Keratinocyte (primary cell): ENCODE results near the gene NCOA6. TPM values are rescaled to one million over a fixed set of nuclear protein-coding genes. Genes with fewer than 3 reads are reported as not detected.

Experiments
- DNase-seq: peaks from one replicate; pipeline ENCODE4 v3.0.0-alpha.2; 2011; ENCODE audit warnings: low read depth, missing footprints, low spot score
- FAIRE-seq: peaks from 2 replicates; lab custom pipeline; 2011; peaks lifted over from hg19 to GRCh38; lab: Jason Lieb, UNC
- H2AFZ ChIP-seq: 2 replicates; pipeline ENCODE4 v1.6.0; 2012; ENCODE audit warnings: low read length, control low read depth, inconsistent platforms; ENCODE audit not compliant: control insufficient read depth
- H3K27ac ChIP-seq: 2 replicates; pipeline ENCODE4 v1.5.1; 2011; ENCODE audit warnings: low read length; ENCODE audit not compliant: control insufficient read depth, insufficient read depth
- H3K27me3 ChIP-seq: 3 replicates; pipeline ENCODE4 v1.6.0; 2011; ENCODE audit warnings: low read length; ENCODE audit not compliant: control insufficient read depth, insufficient read depth; ENCODE audit errors: extremely low read depth
- H3K36me3 ChIP-seq, 2 experiments: 2 replicates in 1 of 2; 3 replicates in 1 of 2; pipeline ENCODE4 v1.5.1; 2011; ENCODE audit warnings: low read length in 2 of 2, mild to moderate bottlenecking in 1 of 2; ENCODE audit not compliant: control insufficient read depth in 2 of 2, insufficient read depth in 2 of 2; ENCODE audit errors: extremely low read depth in 1 of 2
- H3K4me1 ChIP-seq: 3 replicates; pipeline ENCODE4 v1.5.1; 2011; ENCODE audit warnings: low read length; ENCODE audit not compliant: control insufficient read depth, insufficient read depth; ENCODE audit errors: extremely low read depth
- H3K4me2 ChIP-seq: 3 replicates; pipeline ENCODE4 v1.6.0; 2011; ENCODE audit warnings: low read depth, low read length; ENCODE audit not compliant: control insufficient read depth, insufficient read depth; ENCODE audit errors: extremely low read depth
- H3K4me3 ChIP-seq, 3 experiments: fragments of 200-600 bp in 1 of 3; sonication (generic) in 1 of 3; 2 replicates in 2 of 3; 3 replicates in 1 of 3; pipeline ENCODE4 v1.5.1; 2011 to 2016; ENCODE audit warnings: low read length in 3 of 3, mild to moderate bottlenecking in 3 of 3, control low read depth in 2 of 3, inconsistent platforms in 1 of 3, low read depth in 1 of 3, mixed read lengths in 1 of 3, mixed run types in 1 of 3, moderate library complexity in 1 of 3; ENCODE audit not compliant: control insufficient read depth in 2 of 3, insufficient read depth in 2 of 3; ENCODE audit errors: extremely low read depth in 1 of 3
- H3K79me2 ChIP-seq: 2 replicates; pipeline ENCODE4 v1.6.0; 2012; ENCODE audit warnings: low read length; ENCODE audit not compliant: control insufficient read depth, insufficient read depth
- H3K9ac ChIP-seq: 3 replicates; pipeline ENCODE4 v1.6.0; 2011; ENCODE audit warnings: low read length; ENCODE audit not compliant: control insufficient read depth, insufficient read depth; ENCODE audit errors: extremely low read depth
- H3K9me1 ChIP-seq: 3 replicates; pipeline ENCODE4 v1.6.0; 2011; ENCODE audit warnings: low read length; ENCODE audit not compliant: control insufficient read depth, insufficient read depth; ENCODE audit errors: extremely low read depth
- H3K9me3 ChIP-seq: 2 replicates; pipeline ENCODE4 v1.5.1; 2012; ENCODE audit warnings: low read depth, low read length; ENCODE audit not compliant: control insufficient read depth
- H4K20me1 ChIP-seq: 3 replicates; pipeline ENCODE4 v1.6.0; 2011; ENCODE audit warnings: low read length; ENCODE audit not compliant: control insufficient read depth, insufficient read depth; ENCODE audit errors: extremely low read depth
- CTCF ChIP-seq, 3 experiments: IDR thresholded peaks in 1 of 3; conservative IDR thresholded peaks in 1 of 3; optimal IDR thresholded peaks in 1 of 3; 2 replicates in 2 of 3; 3 replicates in 1 of 3; pipeline versions ENCODE3 to v1.5.1; 2011; ENCODE audit warnings: low read length in 3 of 3, mild to moderate bottlenecking in 3 of 3, moderate library complexity in 2 of 3, control low read depth in 1 of 3, inconsistent platforms in 1 of 3; ENCODE audit not compliant: insufficient read depth in 2 of 3; ENCODE audit errors: extremely low read depth in 1 of 3
- EZH2 ChIP-seq: IDR thresholded peaks from one replicate; pipeline ENCODE4 v1.6.1; 2012; ENCODE audit warnings: inconsistent platforms, mild to moderate bottlenecking, low read length, moderate library complexity
- dilution Hi-C: fragments of 300-500 bp; cut with MboI; formaldehyde crosslinking; loops from one replicate; pipeline ENCODE4 v1.7.0; 2020; ENCODE audit warnings: low sequenced_read_pairs; ENCODE audit not compliant: extremely low pct_ligation_motif_present
- polyA plus RNA-seq, 5 experiments: library from polyadenylated mRNA; depleted of rRNA in 3 of 5; stranded (reverse) in 3 of 5; stranded (forward) in 1 of 5; unstranded in 1 of 5; fragments of >200 nt; gene quantifications; 1 replicate in 1 of 5; 2 replicates in 3 of 5; 3 replicates in 1 of 5; pipeline versions ENCODE4 v1.2.1 to v1.2.3, GENCODE V29; 2011 to 2012; ENCODE audit warnings: missing spikeins in 2 of 5, low read depth in 1 of 5, low replicate concordance in 1 of 5

Gene NCOA6
- polyA plus RNA-seq, 1 donor (not counting 4 experiments of a cell fraction or from before 2014, with no cell fraction given), result 13.3 TPM

DNA sequence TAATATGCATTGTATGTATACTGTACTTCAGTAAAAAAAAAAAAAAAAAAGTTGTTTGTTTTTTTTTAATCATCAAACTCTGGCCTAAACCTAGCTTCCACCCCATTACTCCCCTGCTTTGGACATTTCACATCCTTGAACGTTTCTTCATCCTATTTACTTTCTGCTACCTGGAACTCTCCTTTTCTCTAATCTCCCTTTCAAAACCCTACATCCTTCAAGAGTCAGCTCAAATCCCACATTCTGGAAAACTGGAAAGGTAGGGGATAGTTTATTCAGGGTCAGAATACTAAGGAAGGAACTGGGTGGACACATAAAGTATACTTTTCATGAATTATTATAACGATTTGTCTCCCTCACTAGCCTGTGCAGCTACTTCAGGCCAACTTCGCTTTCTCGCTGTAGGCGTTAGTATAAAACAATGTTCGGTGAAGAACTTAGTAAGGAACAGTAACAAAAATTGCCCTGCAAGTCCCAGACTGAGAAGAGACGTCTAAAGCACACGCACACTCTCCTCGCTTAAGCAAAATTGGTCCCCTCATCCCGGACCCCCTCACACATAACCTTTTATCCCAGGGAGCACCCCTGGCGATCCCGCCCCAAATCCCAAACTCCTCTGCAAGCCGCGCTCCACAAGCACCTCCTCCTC lies 149.3 kb downstream of the NCOA6 start:
- dilution Hi-C loops, result no loop called here
- no peaks in the 10 kb centered on the region for H3K36me3 ChIP-seq
- TF ChIP-seq EZH2 (no peak), CTCF (optimal IDR thresholded peaks at IDR 0.05 in 1 of 3, IDR thresholded peaks at IDR 0.05 in 1 of 3, conservative IDR thresholded peaks at IDR 0.05 in 1 of 3; ENCODE audit: extremely low read depth in 1 of 3, insufficient read depth in 2 of 3, low read length in 3 of 3) (no peak)
- H2AFZ ChIP-seq, result peak overlapping the region; percentile 91
- H3K4me3 ChIP-seq, result peak overlapping the region; percentile 65 to 95 (median 87)
- no peak for DNase-seq
- peak overlapping the region; percentile 42 for H3K27ac ChIP-seq
- no peaks in the 10 kb centered on the region for H3K27me3 ChIP-seq
- no peaks in the 10 kb centered on the region for H3K9me1 ChIP-seq
- no peaks in the 10 kb centered on the region for H3K9me3 ChIP-seq
- peak; percentile 5 for FAIRE-seq
- H3K79me2 ChIP-seq, result peaks cover 4% of the 10 kb centered on the region
- H3K4me2 ChIP-seq, result peak overlapping the region; percentile 84
- H3K4me1 ChIP-seq, result peaks cover 12% of the 10 kb centered on the region
- H4K20me1 ChIP-seq, result no peaks in the 10 kb centered on the region
- peak overlapping the region; percentile 74 for H3K9ac ChIP-seq

DNA sequence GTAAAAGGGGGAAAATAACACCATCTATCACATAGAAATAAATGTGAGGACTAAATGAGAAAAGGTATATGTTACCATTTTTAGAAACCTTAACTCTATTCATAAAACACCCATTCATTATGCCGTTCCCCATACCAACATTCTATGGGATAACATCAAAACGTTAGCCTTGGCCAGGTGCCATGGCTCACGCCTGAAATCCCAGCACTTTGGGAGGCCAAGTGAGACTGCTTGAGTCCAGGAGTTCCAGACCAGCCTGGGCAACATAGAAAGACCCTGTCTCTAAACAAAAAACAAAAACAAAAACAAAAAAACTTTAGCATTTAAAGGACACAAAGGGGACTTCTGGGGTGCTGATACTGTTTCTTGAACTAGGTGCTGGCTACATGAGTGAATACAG lies 149.9 kb downstream of the NCOA6 start:
- H2AFZ ChIP-seq, result no peak overlapping the region
- DNase-seq (no peak), FAIRE-seq (no peak)
- no peaks in the 10 kb centered on the region for H3K9me3 ChIP-seq
- peaks cover 4% of the 10 kb centered on the region for H3K79me2 ChIP-seq
- H3K9ac ChIP-seq, result no peak overlapping the region
- H3K4me3 ChIP-seq, result no peak overlapping the region
- no peak overlapping the region for H3K27ac ChIP-seq
- H3K9me1 ChIP-seq, result no peaks in the 10 kb centered on the region
- H4K20me1 ChIP-seq, result no peaks in the 10 kb centered on the region
- peaks cover 12% of the 10 kb centered on the region for H3K4me1 ChIP-seq
- TF ChIP-seq EZH2 (no peak), CTCF (optimal IDR thresholded peaks at IDR 0.05 in 1 of 3, IDR thresholded peaks at IDR 0.05 in 1 of 3, conservative IDR thresholded peaks at IDR 0.05 in 1 of 3; ENCODE audit: extremely low read depth in 1 of 3, insufficient read depth in 2 of 3, low read length in 3 of 3) (no peak)
- dilution Hi-C loops, result no loop called here
- H3K36me3 ChIP-seq, result no peaks in the 10 kb centered on the region
- peak overlapping the region; percentile 84 for H3K4me2 ChIP-seq
- H3K27me3 ChIP-seq, result no peaks in the 10 kb centered on the region
